ENCODE measurements around the gene NFS1. TPM values are rescaled to one million over a fixed set of nuclear protein-coding genes. Genes with fewer than 3 reads are reported as not detected.

Gene NFS1
- total and polyA plus RNA-seq, 4 donors = 30.1 to 55.2 (median 46.1) TPM

- Histone ChIP-seq H3K4me3 (ENCODE audit: low read depth in 1 of 3, low read length in 3 of 3) (no peak overlapping the region), H3K9me3 (ENCODE audit: control insufficient read depth in 4 of 4, low read length in 3 of 4) (no peaks in the 10 kb centered on the region), H3K27me3 (ENCODE audit: control insufficient read depth in 4 of 4, insufficient read depth in 4 of 4, low read length in 3 of 4) (no peaks in the 10 kb centered on the region), H3K9ac (ENCODE audit: low read depth in 1 of 2, low read length in 2 of 2) (no peak overlapping the region), H3K36me3 (ENCODE audit: control insufficient read depth in 4 of 4, insufficient read depth in 3 of 4, low read depth in 1 of 4, low read length in 3 of 4) (peaks cover 3 to 20% (median 11%) of the 10 kb centered on the region in 4 donors), H3K27ac (ENCODE audit: low read depth in 1 of 2, low read length in 2 of 2) (no peak overlapping the region), H3K4me1 (ENCODE audit: control insufficient read depth in 4 of 4, insufficient read depth in 4 of 4, low read length in 3 of 4) (no peaks in the 10 kb centered on the region)
- 44% methylated on average over 1 of the region's 1 CpG for WGBS
- DNase-seq (ENCODE audit: low spot score) = no peak
- TF ChIP-seq TAF1 (conservative IDR thresholded peaks at IDR 0.05) = no peak
- no peak for TF ChIP-seq YY1 (IDR thresholded peaks at IDR 0.05)
- TF ChIP-seq HNF4A (conservative IDR thresholded peaks at IDR 0.05) = no peak
- TF ChIP-seq, protein P1, sequence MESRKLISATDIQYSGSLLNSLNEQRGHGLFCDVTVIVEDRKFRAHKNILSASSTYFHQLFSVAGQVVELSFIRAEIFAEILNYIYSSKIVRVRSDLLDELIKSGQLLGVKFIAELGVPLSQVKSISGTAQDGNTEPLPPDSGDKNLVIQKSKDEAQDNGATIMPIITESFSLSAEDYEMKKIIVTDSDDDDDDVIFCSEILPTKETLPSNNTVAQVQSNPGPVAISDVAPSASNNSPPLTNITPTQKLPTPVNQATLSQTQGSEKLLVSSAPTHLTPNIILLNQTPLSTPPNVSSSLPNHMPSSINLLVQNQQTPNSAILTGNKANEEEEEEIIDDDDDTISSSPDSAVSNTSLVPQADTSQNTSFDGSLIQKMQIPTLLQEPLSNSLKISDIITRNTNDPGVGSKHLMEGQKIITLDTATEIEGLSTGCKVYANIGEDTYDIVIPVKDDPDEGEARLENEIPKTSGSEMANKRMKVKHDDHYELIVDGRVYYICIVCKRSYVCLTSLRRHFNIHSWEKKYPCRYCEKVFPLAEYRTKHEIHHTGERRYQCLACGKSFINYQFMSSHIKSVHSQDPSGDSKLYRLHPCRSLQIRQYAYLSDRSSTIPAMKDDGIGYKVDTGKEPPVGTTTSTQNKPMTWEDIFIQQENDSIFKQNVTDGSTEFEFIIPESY (IDR thresholded peaks at IDR 0.05) = no peak
- TF ChIP-seq CTCF (IDR thresholded peaks at IDR 0.05; ENCODE audit: low read depth, low read length, missing input control) = no peak
- TF ChIP-seq RAD21 (IDR thresholded peaks at IDR 0.05) = no peak
- TF ChIP-seq SP1 (IDR thresholded peaks at IDR 0.05) = no peak
- TF ChIP-seq EGR1 (IDR thresholded peaks at IDR 0.05; ENCODE audit: low read depth in 2 of 2) = no peak
- no peak for TF ChIP-seq HNF4G (IDR thresholded peaks at IDR 0.05)
- TF ChIP-seq REST (IDR thresholded peaks at IDR 0.05) = no peak
- no peak for TF ChIP-seq ATF3 (IDR thresholded peaks at IDR 0.05)
- TF ChIP-seq GABPA (IDR thresholded peaks at IDR 0.05 in 1 of 2, conservative IDR thresholded peaks at IDR 0.05 in 1 of 2) = no peak
- TF ChIP-seq JUND (IDR thresholded peaks at IDR 0.05) = no peak
- TF ChIP-seq FOXA2 (IDR thresholded peaks at IDR 0.05) = no peak
- TF ChIP-seq RXRA (IDR thresholded peaks at IDR 0.05) = no peak
These were observed 17.2 kb downstream of the NFS1 start for GRCh38 chr20:35681960-35682359.

- no peak for DNase-seq (ENCODE audit: low spot score)
- Histone ChIP-seq H3K9me3 (ENCODE audit: control insufficient read depth in 4 of 4, low read length in 3 of 4) (no peaks in the 10 kb centered on the region), H3K4me1 (ENCODE audit: control insufficient read depth in 4 of 4, insufficient read depth in 4 of 4, low read length in 3 of 4) (no peaks in the 10 kb centered on the region), H3K9ac (ENCODE audit: low read depth in 1 of 2, low read length in 2 of 2) (no peak overlapping the region), H3K36me3 (ENCODE audit: control insufficient read depth in 4 of 4, insufficient read depth in 3 of 4, low read depth in 1 of 4, low read length in 3 of 4) (peaks cover 0 to 20% (median 11%) of the 10 kb centered on the region in 4 donors), H3K27me3 (ENCODE audit: control insufficient read depth in 4 of 4, insufficient read depth in 4 of 4, low read length in 3 of 4) (no peaks in the 10 kb centered on the region), H3K27ac (ENCODE audit: low read depth in 1 of 2, low read length in 2 of 2) (no peak overlapping the region), H3K4me3 (ENCODE audit: low read depth in 1 of 3, low read length in 3 of 3) (no peak overlapping the region)
- TF ChIP-seq JUND (IDR thresholded peaks at IDR 0.05) (no peak), EGR1 (IDR thresholded peaks at IDR 0.05; ENCODE audit: low read depth in 2 of 2) (no peak), YY1 (IDR thresholded peaks at IDR 0.05) (no peak), MAX (IDR thresholded peaks at IDR 0.05) (no peak), NR2F2 (IDR thresholded peaks at IDR 0.05) (no peak), ATF3 (IDR thresholded peaks at IDR 0.05) (no peak), CTCF (IDR thresholded peaks at IDR 0.05; ENCODE audit: low read depth, low read length, missing input control) (no peak)
- TF ChIP-seq, protein P1 (IDR thresholded peaks at IDR 0.05) = no peak
- 82% methylated on average over 4 of the region's 4 CpGs for WGBS
These were observed 18.5 kb downstream of the NFS1 start for GRCh38 chr20:35680452-35681183.

Measured in liver (tissue), 9 donors.